PC-3 (cell line): ENCODE data around the gene UGT1A4. TPM values are rescaled to one million over a fixed set of nuclear protein-coding genes. Genes with fewer than 3 reads are reported as not detected.

ENCODE experiments used
- ATAC-seq: fragments of 200-7000 bp; cut with Tn5 transposase; 2 replicates; pipeline ENCODE4 v1.9.1; 2020; ENCODE audit warnings: mild to moderate bottlenecking, moderate library complexity
- BruUV-seq: library from RNA; stranded (reverse); fragments of 400-500 nt; replicated peaks from 2 replicates; lab custom pipeline; 2021; lab: Mats Ljungman, UMichigan
- CTCF ChIA-PET: fragments of 300-600 bp; sonication (Branson Sonifier 250); formaldehyde crosslinking; loops from one replicate; lab custom pipeline; 2022; ENCODE audit warnings: antibody characterized with exemption; lab: Charles Lee
- POLR2A ChIA-PET: fragments of 300-600 bp; sonication (Branson Sonifier 250); formaldehyde crosslinking; loops from one replicate; lab custom pipeline; 2022; ENCODE audit warnings: antibody characterized with exemption; ENCODE audit not compliant: unreplicated experiment; lab: Charles Lee
- DNase-seq: peaks from one replicate; pipeline ENCODE4 v3.0.0-alpha.2; 2015
- H2AFZ ChIP-seq: fragments of 300-600 bp; sonication (generic); 2 replicates; pipeline ENCODE4 v1.6.0; 2016; ENCODE audit warnings: antibody characterized with exemption, low read length
- H3F3A ChIP-seq: fragments of 300-600 bp; sonication (generic); one replicate; pipeline ENCODE4 v1.6.0; 2017; ENCODE audit warnings: antibody characterized with exemption, low read length, control low read depth, mild to moderate bottlenecking; ENCODE audit not compliant: unreplicated experiment
- H3K27ac ChIP-seq: fragments of 300-600 bp; sonication (generic); 2 replicates; pipeline ENCODE4 v1.5.1; 2016; ENCODE audit warnings: mild to moderate bottlenecking, low read length
- H3K27me3 ChIP-seq: fragments of 300-600 bp; sonication (generic); 2 replicates; pipeline ENCODE4 v1.6.1; 2016; ENCODE audit warnings: low read length, mixed read lengths
- H3K36me3 ChIP-seq: fragments of 300-600 bp; sonication (generic); 2 replicates; pipeline ENCODE4 v1.6.1; 2016; ENCODE audit warnings: low read depth, mixed run types, low read length, mixed read lengths
- H3K4me1 ChIP-seq: fragments of 300-600 bp; sonication (generic); 2 replicates; pipeline ENCODE4 v1.5.1; 2016; ENCODE audit warnings: low read length; ENCODE audit not compliant: insufficient read depth
- H3K4me2 ChIP-seq: fragments of 300-600 bp; sonication (generic); 2 replicates; pipeline ENCODE4 v1.6.0; 2016; ENCODE audit warnings: low read length
- H3K4me3 ChIP-seq: fragments of 300-600 bp; sonication (generic); 2 replicates; pipeline ENCODE4 v1.5.1; 2016; ENCODE audit warnings: mild to moderate bottlenecking, low read length, mixed read lengths
- H3K79me2 ChIP-seq: fragments of 300-600 bp; sonication (generic); 2 replicates; pipeline ENCODE4 v1.6.1; 2017; ENCODE audit warnings: low read length, mixed read lengths
- H3K9ac ChIP-seq: fragments of 300-600 bp; sonication (generic); 2 replicates; pipeline ENCODE4 v1.6.0; 2016; ENCODE audit warnings: mild to moderate bottlenecking, low read length
- H3K9me2 ChIP-seq: fragments of 300-600 bp; sonication (generic); replicated peaks from 2 replicates; pipeline ENCODE4 v1.6.1; 2016; ENCODE audit warnings: mixed run types, low read length, mixed read lengths
- H3K9me3 ChIP-seq: fragments of 300-600 bp; sonication (generic); 2 replicates; pipeline ENCODE4 v1.6.1; 2016; ENCODE audit warnings: low read length, mixed read lengths
- H4K20me1 ChIP-seq: fragments of 300-600 bp; sonication (generic); 2 replicates; pipeline ENCODE4 v1.6.1; 2016; ENCODE audit warnings: low read length, mixed read lengths
- EZH2 ChIP-seq: fragments of 300-600 bp; sonication (generic); IDR thresholded peaks from one replicate; pipeline ENCODE4 v1.6.1; 2017; ENCODE audit warnings: antibody characterized with exemption, mild to moderate bottlenecking, low read length; ENCODE audit not compliant: unreplicated experiment
- EZH2phosphoT487 ChIP-seq: fragments of 300-600 bp; sonication (generic); IDR thresholded peaks from 2 replicates; pipeline ENCODE4 v1.6.1; 2018; ENCODE audit warnings: mild to moderate bottlenecking, antibody characterized with exemption, low read length, borderline replicate concordance
- intact Hi-C: fragments of 100-400 bp; cut with micrococcal nuclease; formaldehyde crosslinking; loops from 2 replicates; pipeline ENCODE4 v1.9.0; 2023
- total RNA-seq: library from RNA; depleted of rRNA; stranded (reverse); fragments of >200 nt; gene quantifications from 2 replicates; pipeline ENCODE4 v1.2.3, GENCODE V29; 2014
- TF ChIP-seq, protein P1 (sequence below): fragments of 300-600 bp; sonication (generic); conservative IDR thresholded peaks from 2 replicates; pipeline ENCODE4 v1.5.1; 2017; ENCODE audit warnings: antibody characterized with exemption, low read depth, mild to moderate bottlenecking, low read length

Gene UGT1A4
- total RNA-seq, 1 experiment from 2014 or later, result not detected

DNA sequence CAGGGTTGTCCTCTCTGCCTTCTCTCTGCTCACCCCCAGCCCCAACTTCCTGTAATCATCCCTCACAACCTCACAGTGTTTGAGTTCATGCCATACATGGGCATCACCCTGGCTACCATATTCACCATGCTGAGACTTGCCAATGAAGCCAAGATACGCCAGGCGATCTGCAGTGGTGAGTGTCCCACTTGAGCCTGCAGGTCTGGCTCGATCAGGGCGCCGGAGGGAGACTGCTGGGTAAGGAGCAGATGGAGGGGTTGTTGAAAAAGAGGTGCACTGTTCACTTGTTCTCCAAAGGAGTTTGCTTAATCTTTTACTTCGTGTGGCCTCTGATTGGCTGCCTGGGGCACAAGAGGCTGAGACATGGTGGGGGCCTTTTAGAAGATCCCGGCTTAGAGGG, 74.2 kb downstream of the UGT1A4 start:
- ATAC-seq (no peak), DNase-seq (no peak)
- ChIA-PET CTCF (no interaction called here), POLR2A (no interaction called here)
- Histone ChIP-seq H4K20me1 (no peaks in the 10 kb centered on the region), H3K4me3 (no peak overlapping the region), H3K4me2 (no peak overlapping the region), H2AFZ (no peak overlapping the region), H3F3A (no peaks in the 10 kb centered on the region), H3K9me3 (no peaks in the 10 kb centered on the region), H3K27me3 (no peaks in the 10 kb centered on the region), H3K79me2 (no peaks in the 10 kb centered on the region), H3K9ac (no peak overlapping the region), H3K4me1 (no peaks in the 10 kb centered on the region), H3K9me2 (no peaks in the 10 kb centered on the region), H3K36me3 (no peaks in the 10 kb centered on the region), H3K27ac (no peak overlapping the region)
- intact Hi-C loops, result no loop called here
- TF ChIP-seq, protein P1, sequence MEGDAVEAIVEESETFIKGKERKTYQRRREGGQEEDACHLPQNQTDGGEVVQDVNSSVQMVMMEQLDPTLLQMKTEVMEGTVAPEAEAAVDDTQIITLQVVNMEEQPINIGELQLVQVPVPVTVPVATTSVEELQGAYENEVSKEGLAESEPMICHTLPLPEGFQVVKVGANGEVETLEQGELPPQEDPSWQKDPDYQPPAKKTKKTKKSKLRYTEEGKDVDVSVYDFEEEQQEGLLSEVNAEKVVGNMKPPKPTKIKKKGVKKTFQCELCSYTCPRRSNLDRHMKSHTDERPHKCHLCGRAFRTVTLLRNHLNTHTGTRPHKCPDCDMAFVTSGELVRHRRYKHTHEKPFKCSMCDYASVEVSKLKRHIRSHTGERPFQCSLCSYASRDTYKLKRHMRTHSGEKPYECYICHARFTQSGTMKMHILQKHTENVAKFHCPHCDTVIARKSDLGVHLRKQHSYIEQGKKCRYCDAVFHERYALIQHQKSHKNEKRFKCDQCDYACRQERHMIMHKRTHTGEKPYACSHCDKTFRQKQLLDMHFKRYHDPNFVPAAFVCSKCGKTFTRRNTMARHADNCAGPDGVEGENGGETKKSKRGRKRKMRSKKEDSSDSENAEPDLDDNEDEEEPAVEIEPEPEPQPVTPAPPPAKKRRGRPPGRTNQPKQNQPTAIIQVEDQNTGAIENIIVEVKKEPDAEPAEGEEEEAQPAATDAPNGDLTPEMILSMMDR, result no peak
- TF ChIP-seq EZH2 (no peak), EZH2phosphoT487 (no peak)
- BruUV-seq, result no TSS peak

DNA sequence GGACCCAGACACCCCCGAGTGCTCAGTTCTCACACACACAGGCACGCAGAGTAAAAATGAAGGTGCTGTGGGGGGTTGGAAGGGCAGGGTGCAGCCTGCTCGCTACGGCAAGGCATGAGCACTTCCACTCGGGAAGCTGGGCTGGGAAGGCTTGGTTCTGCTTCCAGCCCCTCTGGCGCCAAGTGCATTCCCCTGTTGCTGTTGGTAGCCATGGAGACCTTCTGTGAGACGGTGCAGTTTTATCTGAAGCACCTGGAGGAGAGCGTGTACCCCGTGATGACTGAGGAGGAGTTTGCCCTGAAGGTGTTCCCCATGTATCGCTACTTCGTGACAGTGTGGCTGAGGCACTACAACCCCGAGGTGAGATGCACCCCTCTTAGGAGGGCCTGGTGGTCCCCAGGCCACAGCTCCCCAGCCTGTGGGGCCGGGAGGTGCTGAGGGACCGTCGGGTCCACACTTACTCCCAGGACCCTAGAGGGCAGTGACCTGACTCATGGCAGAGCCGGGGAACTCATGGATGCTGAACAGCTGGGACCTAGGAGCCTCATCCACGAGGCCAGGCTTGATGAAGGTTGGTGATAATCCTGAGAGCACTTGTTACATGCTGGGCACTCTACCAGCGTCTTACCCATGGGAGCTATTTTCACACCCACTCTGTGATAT, 75.1 kb downstream of the UGT1A4 start:
- BruUV-seq, result no TSS peak
- no peak for ATAC-seq
- TF ChIP-seq, protein P1, result no peak
- no peak for TF ChIP-seq EZH2

DNA sequence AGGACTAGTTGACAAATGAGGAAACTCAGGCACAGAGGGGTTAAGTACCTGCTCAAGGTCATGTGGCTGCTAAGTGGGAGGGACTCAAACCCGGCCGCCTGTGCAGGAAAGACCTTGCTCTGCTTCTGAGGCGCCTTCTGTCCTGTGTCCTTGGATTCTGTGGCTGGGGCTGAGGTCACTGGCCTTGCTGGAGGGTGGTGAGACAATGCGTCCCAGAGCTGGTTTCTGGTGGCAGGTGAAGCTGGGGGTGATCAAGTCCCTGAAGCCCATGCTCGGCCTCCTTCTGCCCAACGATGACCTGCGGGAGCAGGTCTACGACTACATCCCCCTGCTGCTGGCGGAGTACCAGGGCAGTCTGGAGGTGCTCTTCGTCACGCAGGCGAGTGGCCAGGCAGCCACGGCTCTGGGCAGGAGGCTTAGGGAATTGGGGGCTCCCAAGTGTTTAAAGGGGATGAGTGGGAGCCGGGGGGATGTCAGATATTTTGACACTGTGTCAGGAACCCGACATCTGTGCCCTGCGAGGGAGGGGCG, 75.7 kb downstream of the UGT1A4 start:
- DNase-seq (no peak), ATAC-seq (no peak)
- ChIA-PET CTCF (no interaction called here), POLR2A (no interaction called here)
- Histone ChIP-seq H3K36me3 (no peaks in the 10 kb centered on the region), H3K4me3 (no peak overlapping the region), H3F3A (no peaks in the 10 kb centered on the region), H3K4me1 (no peaks in the 10 kb centered on the region), H3K27ac (no peak overlapping the region), H3K9ac (no peak overlapping the region), H3K9me3 (no peaks in the 10 kb centered on the region), H3K27me3 (no peaks in the 10 kb centered on the region), H3K79me2 (no peaks in the 10 kb centered on the region), H3K9me2 (no peaks in the 10 kb centered on the region), H2AFZ (no peak overlapping the region), H3K4me2 (no peak overlapping the region), H4K20me1 (no peaks in the 10 kb centered on the region)
- TF ChIP-seq, protein P1, result no peak
- no peak for TF ChIP-seq EZH2
- TF ChIP-seq EZH2phosphoT487, result no peak
- intact Hi-C loops, result no loop called here
- BruUV-seq, result no TSS peak

More for the DNA sequence above, 75.1 kb downstream of the UGT1A4 start:
- Histone ChIP-seq H3K9me2 (no peaks in the 10 kb centered on the region), H3K79me2 (no peaks in the 10 kb centered on the region), H4K20me1 (no peaks in the 10 kb centered on the region), H3K27me3 (no peaks in the 10 kb centered on the region), H3K4me3 (no peak overlapping the region), H3K36me3 (no peaks in the 10 kb centered on the region), H3K27ac (no peak overlapping the region), H3F3A (no peaks in the 10 kb centered on the region), H3K9ac (no peak overlapping the region), H3K4me1 (no peaks in the 10 kb centered on the region), H3K4me2 (no peak overlapping the region), H2AFZ (no peak overlapping the region), H3K9me3 (no peaks in the 10 kb centered on the region)
- DNase-seq, result no peak
- POLR2A ChIA-PET, result no interaction called here
- CTCF ChIA-PET, result no interaction called here
- intact Hi-C loops, result no loop called here
